PFSK-1 (cell line): ENCODE measurements around the gene SYNPO2L.

Experiments
- POLR2AphosphoS5 ChIP-seq: IDR thresholded peaks from 2 replicates; pipeline ENCODE4 v1.6.1; 2012; ENCODE audit warnings: low read depth, mild to moderate bottlenecking, control low read depth, low read length, moderate library complexity
- REST ChIP-seq, 2 experiments: IDR thresholded peaks; 2 replicates each; pipeline versions ENCODE4 v1.6.1 to v1.8.0; 2011 to 2012; ENCODE audit warnings: low read depth in 2 of 2, low read length in 2 of 2, control low read depth in 1 of 2, inconsistent platforms in 1 of 2, mild to moderate bottlenecking in 1 of 2, moderate library complexity in 1 of 2; ENCODE audit not compliant: insufficient read depth in 1 of 2
- TAF1 ChIP-seq: IDR thresholded peaks from 2 replicates; pipeline ENCODE4 v1.6.1; 2012; ENCODE audit warnings: low read length, control low read depth, borderline replicate concordance; ENCODE audit not compliant: insufficient read depth

GRCh38 chr10:73639286-73639685 is 16.5 kb downstream of the SYNPO2L start:
- TF ChIP-seq TAF1 (no peak), REST (IDR thresholded peaks at IDR 0.05; ENCODE audit: insufficient read depth in 1 of 2, low read depth in 2 of 2, low read length in 2 of 2) (no peak), POLR2AphosphoS5 (no peak)
